GM19468 (cell line): ENCODE data around the gene NXPH3.
"Not testable (repeated sequence)": the region's sequence is repeated elsewhere in the genome, so short reads cannot be mapped to it uniquely, and the experiment has no call there.

Experiments
- ATAC-seq: cut with Tn5 transposase; IDR thresholded peaks from one replicate; pipeline ENCODE4 v1.9.1; 2021; ENCODE audit warnings: mild to moderate bottlenecking, moderate library complexity, moderate number of reproducible peaks; ENCODE audit not compliant: unreplicated experiment; ENCODE audit errors: extremely low read depth

NXPH3 gene

DNA sequence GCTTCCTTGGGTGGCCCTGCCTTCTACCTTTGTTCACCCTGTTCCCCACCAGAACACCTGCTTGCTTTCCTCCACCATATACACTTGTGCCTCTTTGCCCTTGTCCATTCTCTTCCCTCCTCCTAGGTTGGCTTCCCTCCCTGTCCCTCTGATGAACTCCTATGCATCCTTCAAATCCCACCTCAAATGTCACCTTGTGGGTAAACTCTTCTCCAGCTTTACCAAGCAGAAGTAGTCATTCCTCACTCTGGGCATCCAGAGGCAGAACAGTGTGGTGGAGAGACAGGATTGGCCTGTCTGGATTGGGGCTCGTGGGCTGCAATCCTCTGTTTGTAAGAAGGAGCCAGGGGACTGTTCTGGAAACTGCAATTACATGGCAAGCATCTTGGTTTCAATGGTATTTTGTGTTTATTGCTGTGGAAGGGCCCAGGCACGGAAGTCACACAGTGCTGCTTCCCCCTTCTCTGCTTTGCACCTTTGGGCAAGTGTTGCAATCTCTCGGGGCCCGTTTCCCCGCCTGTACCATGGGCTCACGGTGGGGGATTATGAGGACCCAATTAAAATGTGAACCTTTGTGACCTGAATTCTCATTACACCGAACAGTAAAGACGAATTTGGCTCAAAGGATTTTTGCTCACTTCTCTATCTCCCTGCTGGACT is 21.9 kb upstream of the NXPH3 start:
- no peak for ATAC-seq

DNA sequence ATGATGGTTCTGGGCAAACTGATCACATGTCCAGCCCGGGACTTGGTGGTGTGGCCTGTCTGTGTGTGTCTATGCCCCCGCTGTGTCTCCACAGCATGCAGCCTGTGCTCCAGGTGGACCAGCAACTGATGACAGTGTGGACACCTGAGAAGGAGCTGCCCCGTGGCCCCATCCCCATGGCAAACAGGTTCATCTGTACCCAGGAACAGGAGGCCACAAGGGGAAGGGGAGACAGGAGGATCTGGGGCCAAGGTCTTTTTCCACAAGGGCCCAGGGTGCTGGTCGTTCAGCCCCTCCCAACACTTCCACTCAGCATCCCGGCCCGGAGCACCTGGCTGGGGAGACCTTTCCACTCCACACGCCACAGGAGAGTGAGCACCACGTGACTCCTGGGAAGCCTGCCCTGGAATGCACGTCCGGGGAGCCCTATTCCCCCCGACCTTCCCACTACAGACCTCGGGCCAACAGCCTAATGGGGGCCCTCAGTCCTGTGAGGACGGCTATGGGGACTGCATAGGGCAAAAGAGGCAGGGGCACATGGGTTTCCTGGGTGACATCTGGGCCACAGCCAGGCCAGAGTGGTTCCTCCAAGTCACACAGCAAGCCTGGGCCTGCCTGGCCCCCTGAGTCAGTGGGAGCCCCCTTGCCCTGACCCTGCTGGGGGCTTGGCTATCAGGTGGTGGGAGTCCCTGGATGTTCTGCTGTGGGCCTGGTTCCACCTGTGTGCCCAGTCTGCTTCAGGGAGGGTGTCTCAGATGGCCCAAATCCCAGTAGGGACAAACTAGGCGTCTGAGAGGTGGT is 20.8 kb upstream of the NXPH3 start:
- no peak for ATAC-seq

DNA sequence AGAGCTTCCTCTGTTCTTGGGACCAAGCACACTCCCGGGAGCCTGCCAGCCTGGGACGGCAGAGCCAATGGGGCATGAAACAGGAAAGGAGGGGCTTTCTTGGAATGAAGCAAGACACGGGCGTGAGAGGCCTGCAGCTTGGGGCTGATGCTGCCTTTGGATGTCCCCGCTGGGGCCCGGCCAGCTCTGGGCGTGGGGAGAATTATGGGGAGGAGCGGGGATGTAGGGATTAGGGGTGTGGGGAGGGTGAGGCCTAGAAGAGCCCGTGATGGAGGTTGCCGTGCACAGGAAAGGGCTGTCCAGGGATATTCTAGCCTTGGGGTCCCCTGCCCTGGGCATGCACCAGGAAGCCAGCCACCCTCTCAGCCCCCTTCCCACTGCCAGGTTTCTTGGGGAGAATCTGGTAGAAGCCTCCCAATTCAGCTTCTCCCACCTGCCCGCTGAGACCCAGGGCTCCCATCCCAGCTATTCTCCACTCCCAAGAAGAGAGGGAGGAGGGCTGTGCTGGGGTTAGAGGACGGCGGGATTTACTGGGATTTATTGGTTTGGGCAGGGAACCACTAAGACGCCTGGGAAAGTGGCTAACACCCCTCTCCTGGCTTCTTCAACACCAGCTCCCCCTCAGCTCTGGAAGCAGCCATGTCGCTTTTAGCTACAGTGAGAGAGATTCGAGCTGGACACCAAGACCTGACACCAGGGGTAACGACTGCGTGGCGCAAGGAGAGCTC is 20.0 kb upstream of the NXPH3 start:
- no peak for ATAC-seq

DNA sequence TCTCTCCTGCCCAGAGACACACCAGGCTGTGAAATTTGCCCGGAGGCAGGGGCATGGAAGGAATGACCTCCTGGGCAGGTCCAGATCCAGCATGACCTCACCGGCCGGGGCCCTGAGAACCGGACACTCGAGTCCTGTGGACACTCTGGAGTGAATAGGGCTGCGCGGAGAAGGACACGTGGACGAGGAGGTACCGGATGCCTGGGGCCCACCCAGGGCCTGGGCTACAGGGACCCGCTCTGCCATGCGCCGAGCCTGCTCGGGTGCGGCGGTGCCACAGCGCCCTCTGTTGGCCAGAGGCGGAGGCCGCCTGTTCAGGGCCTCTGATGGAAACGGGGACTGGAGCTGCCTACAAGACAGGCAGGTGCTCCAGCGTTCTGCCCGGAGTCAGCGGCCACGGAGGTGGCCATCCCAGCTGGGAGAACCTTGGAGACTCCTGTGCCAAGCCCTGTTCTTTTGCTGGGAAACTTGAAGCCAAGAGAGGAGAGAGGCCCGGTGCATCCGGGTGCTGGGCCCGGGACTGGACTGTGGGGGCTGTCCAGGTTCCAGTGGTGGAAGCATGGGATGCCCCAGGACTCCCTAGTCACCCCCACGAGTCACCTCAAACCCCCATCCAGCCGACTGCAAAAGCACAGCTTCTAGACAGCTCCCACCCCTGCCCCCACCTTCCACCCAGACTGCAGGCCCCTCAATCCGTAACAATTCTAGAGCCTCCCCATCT is 19.3 kb upstream of the NXPH3 start:
- no peak for ATAC-seq

- no peak for ATAC-seq
Measured at GRCh38 chr17:49557312-49558024, 18.2 kb upstream of the NXPH3 start.

DNA sequence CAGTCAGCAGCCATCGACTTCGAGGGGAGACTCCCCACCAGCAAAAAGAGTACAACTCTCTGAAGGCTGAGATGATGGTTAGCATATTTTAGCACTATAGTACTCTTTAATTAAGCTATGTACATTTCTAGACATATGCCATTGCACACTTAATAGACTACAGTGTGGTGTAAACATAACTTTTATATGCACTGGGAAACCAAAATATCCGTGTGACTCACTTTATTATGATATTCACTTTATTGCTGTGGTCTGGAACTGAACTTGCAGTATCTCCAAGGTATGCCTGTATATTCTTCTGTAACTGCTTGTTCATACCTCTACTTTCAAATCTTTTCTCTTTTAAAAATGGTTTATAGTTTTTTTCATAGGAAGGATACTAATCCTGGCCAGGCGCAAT is 11.0 kb upstream of the NXPH3 start:
- no peak for ATAC-seq

GRCh38 chr17:49565948-49566491 is 9.7 kb upstream of the NXPH3 start:
- no peak for ATAC-seq

DNA sequence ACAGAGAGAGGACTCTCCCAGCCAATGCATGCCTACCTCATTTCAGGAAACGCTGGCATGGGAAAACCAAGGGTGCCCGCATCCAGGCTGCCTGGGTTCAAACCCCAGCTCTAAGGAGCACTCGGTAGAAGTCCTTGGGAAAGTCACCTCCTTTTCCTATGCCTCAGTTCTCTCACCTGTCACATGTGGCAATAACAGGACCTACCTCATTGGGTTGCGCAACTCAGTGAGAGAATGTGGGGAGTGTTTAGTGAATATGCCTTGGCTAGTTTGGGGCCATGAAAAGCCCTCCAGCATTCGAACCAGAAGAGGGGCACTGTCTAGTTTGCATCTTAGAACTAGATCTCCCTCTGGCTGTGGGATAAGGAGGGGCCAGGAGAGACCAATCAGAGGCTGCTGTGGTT is 9.0 kb upstream of the NXPH3 start:
- no peak for ATAC-seq

GRCh38 chr17:49567104-49567521 is 8.6 kb upstream of the NXPH3 start:
- no peak for ATAC-seq

DNA sequence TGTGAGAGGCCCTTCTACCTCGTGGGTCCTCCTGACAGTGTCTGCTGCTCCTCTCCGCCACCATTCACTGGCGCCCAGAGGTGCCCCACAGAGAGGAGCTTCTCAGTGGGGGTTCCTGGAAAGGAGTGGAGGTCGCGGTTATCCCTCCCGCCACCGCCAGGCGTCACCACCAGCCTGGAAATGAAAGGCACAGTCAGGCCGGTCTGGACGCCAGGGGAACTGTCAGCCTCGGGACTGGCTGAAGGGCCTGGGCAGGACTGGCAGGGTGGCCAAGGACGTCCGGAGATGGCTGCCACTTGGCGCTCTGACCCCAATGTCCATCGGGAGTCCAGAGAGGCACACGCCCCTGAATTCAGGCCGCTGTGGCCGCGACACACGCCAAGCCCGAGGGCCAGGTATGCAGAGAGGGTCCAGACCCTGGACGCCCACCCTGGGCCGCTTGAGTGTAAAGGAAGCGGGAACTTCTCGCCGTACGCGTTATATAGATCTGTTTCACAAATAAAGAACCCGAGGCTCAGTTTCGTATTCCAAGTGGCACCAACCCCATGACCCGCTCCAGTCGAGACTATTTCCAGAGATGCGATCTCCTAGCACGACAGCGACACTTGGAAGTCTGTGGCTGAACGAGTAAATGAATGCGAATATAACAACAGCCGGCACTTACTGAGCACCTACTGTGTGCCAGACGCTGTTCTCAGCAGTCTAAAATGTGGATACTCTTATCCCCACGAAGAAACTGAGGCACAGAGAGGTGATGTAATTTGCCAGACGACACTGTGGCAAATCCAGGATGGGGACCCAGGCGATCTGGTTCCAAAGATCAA is 7.6 kb upstream of the NXPH3 start:
- ATAC-seq, result no peak

- not testable (repeated sequence) for ATAC-seq
Measured at GRCh38 chr17:49568695-49569047, 7.0 kb upstream of the NXPH3 start.

DNA sequence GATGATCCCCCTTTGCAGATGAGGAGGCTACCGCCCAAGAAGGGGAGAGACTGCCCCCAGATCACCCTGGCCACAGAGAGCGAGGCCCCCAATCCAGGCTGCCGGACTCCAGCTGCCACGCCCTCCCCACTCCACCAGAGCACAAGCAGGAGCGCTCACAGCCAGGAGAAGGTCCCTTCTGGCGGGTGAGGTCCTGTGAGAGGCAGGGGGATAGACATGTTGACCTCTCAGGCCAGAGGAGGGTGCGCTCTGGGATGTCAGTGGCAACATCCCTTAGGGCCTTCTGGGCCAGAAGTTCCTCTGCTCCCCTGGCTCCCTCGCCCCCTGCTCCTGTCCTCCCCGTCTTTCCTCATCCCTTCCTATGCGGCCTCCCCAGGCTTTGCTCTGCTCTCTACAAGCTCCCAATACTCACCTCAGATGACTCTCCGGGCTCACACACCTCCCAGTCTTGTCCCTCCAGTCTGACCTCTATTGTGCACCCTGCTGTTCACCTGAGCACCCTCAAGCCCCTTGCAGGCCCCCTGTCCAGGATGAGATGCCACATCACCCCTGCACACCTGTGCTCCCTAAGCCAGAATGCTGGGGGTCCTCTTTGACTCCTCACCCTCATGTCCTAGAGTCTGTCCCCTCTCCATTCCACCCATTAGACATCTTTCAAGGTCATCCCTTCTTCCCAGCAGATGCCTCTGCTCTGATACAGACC is 5.0 kb upstream of the NXPH3 start:
- no peak for ATAC-seq

DNA sequence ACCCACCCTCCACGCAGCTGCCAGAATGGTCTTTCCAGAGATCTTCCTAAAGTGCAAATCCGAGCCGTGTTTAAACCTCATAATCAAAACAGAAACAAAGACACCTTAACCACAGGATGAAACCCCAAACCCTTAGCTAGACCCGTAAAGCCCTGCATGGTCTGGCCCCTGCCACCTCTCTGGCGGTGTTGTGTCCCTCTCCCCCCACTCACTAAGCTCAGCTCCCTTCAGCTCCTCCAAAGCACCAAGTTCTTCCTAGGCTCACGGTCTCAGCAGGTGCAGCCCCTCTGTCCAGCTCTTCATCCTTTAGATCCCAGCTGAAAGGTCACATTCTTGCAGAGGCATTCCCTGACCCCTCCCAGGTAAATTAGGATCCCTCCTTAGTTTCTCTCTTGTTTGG is 4.4 kb upstream of the NXPH3 start:
- ATAC-seq, result no peak

- ATAC-seq, result no peak
Measured at GRCh38 chr17:49571764-49572163, 3.9 kb upstream of the NXPH3 start.

DNA sequence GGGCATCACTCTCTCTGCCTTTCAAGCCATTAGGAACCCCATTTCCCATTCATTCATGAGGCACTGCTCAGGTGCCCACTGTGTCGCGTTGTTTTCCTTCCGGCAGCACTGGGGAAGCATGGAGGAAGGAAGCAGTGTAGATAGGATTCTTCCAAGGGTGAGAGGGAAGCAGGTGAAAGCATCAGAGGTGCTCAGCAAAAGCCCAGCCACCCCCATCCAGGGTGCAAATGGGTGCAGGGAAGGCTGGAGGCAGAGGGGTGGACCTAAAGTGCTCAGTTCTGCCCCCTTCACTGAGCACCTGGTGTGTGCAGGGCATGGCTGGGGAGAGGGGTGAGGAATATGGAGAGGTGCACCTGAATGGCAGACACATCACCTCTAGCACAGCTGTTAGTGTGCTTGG is 3.4 kb upstream of the NXPH3 start:
- ATAC-seq, result no peak

GRCh38 chr17:49572806-49573420 is 2.8 kb upstream of the NXPH3 start:
- ATAC-seq, result no peak

GRCh38 chr17:49573510-49574322 is 2.0 kb upstream of the NXPH3 start:
- ATAC-seq, result no peak
